GM04503 (cell line): ENCODE measurements around the gene HTR1B.

Source experiments
- DNase-seq: peaks from one replicate; pipeline ENCODE4 v3.0.0-alpha.2; 2012; ENCODE audit warnings: low read depth

Gene HTR1B, protein sequence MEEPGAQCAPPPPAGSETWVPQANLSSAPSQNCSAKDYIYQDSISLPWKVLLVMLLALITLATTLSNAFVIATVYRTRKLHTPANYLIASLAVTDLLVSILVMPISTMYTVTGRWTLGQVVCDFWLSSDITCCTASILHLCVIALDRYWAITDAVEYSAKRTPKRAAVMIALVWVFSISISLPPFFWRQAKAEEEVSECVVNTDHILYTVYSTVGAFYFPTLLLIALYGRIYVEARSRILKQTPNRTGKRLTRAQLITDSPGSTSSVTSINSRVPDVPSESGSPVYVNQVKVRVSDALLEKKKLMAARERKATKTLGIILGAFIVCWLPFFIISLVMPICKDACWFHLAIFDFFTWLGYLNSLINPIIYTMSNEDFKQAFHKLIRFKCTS

GRCh38 chr6:77463308-77463860, at the start of gene HTR1B:
TSS of gene HTR1B (minus strand) at chr6:77463491. CDS start at chr6:77463403, 88 bp downstream.
- no peak for DNase-seq

- DNase-seq: no peak
Measured at GRCh38 chr6:77512554-77512953, 49.3 kb upstream of the HTR1B start.

- no peak for DNase-seq
Measured at GRCh38 chr6:77511860-77512259, 48.6 kb upstream of the HTR1B start.

DNA sequence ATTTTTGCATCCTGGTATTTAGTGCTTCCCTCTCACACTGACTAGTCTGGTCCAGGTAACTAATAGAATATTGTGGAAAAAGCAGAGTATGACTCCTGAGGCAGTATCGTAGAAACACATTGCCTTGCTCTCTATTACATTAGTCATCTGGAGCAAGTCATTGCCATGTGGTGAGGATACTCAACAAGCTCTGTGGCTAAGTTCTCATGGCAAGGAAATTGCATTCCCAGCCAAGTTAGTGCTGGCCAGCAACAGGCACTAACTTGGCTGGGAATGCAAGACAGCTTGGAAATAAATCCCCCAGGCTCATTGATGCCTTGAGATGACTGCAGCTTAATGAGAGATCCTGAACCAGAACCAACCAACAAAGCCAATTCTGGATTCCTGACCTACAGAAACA, 39.7 kb upstream of the HTR1B start:
- peak; percentile 0 for DNase-seq

DNA sequence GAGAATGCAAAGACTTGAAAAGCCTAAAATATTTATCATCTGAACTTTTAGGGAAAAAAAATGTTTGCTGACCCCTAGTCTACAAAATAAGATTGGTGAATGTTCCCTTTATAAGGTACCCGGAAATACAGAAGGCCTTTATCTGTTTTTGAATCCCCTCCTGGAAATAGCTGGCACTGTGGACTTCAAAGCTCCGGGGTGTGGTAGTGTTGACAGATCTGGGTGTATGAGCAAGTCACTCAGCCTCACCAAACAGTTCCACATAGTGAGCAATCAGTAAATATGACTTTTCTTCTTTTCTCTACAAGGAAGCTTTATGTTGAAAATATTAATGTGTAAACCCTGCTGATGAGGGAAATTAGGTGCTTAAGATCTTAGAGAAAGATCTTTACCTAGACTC, 29.2 kb upstream of the HTR1B start:
- no peak for DNase-seq

DNA sequence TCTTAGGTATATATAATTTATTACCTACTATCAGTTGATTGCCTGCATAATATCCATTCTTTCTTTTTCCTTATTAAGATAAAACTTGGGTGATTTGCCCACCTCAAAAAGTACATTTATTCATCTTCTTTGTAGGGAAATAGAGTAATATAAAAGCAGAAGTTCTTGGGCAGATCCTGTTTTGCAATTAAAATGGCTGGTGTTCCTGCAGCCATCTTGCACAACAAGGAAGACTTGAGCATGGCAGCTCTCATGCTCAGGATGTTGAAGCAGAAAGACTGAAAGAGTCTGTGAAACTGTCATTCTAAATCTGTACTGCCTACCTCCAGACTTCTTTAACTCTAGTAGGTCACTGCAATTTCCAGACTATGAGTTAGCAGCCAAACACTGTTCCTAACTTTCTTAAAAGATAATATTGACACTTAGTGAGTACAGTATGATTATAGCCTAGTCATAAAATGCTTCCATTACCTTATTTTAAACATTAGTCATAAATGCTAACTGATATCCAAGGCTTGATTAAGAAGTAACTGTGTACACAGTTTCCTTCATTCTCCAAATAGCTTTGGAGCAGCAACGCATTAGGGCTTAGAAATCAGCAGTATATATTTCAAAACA, 24.6 kb upstream of the HTR1B start:
- no peak for DNase-seq

- DNase-seq: no peak
Measured at GRCh38 chr6:77482981-77483380, 19.7 kb upstream of the HTR1B start.

- DNase-seq: no peak
Measured at GRCh38 chr6:77474973-77475372, 11.7 kb upstream of the HTR1B start.

DNA sequence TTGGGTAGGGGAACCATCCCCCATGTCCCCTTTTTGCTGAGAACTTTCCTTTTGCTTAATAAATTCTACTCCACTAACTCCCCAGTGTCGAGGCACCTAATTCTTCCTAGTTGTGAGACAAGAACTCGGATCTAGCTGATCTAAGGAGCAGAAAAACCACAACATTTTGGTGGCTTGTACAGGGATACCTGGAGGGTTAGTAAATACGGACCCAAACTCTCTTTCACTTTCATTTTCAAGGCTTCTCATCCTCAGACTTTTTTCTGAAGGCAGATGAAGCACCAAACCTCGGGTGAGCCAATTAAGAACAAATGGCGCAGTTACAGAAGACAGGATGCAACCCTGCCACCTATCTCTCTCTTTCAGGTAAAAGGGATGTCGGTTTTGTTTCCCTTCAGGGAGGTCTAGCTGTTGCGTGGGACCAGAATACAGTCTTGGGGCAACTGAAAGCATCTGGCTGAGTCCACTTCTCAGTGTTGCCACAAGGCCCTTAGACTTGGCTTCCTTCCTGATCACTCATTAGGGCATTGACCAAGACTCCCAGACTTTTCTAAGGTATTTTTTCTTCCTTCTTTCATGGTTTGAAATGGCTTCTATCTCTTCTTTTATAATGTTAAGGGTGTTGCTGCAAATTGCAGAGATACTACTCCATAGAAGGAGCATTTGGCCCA, 11.1 kb upstream of the HTR1B start:
- DNase-seq: no peak

GRCh38 chr6:77470983-77471382, 7.7 kb upstream of the HTR1B start:
- no peak for DNase-seq

GRCh38 chr6:77468939-77469338, 5.6 kb upstream of the HTR1B start:
- no peak for DNase-seq

DNA sequence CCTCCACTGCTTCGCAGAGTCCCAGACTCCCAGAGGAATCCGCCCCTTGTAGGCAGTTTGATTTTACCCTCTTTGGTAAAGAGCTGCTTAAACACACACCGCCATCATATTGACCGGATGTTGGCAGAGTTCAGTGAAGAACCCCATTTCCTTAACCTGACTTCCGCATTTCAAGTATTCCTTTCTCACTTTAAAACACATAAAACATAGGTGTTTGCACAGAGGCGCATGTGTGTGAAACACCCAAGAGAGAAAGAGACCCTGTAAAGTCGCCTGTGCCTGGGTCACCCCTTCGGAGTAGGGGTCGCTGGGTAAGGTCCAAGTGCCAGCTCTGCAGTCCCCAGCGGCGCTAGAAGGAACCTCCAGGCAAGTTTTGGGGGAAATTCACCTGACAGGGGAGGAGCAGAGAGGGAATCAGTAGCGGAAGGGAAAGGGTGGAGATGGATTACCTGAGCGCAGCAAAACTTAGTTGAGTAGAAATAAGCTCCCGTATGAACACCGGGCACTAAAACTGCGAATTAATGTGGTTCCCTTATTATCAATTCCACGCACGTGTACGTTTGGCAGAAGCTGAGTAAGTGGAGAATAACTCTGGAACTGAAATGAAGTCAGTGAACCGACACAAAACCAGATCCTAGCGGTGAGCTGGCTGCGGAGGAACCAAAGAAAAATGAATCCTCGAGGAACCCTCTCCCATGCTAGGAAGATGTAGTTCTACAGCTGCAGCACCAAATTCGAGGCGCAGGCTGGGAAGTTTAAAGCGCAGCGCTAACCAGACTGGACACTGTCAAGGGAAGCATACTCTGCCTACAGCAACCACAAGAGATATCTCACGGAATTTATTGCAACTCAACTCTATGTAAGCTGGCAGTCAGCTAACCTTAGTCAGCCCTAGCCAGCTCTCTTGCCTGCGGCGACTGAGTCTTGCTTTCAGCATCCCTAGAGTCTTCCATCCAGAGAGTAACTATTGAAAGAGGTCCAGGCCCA, 3.5 kb upstream of the HTR1B start:
- no peak for DNase-seq

DNA sequence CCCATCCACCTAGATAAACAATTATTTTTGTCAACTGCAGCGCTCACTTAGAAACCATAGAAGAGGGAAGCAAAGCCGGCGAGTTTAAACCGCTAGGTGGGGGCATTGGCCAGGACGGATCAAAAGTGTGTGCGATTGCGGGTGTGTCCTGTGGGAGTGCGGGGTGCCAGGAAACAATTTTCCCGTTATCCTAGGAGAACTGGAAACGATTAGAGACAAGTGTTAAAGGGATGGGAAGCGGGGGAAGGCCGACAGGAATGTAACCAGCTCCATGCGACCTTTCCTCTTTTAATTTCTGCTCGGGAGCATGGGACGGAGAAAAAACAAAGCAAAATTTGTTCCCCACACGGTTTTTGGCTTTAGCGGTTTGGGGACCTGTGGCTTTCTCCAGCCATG, 2.8 kb upstream of the HTR1B start:
- DNase-seq: no peak

DNA sequence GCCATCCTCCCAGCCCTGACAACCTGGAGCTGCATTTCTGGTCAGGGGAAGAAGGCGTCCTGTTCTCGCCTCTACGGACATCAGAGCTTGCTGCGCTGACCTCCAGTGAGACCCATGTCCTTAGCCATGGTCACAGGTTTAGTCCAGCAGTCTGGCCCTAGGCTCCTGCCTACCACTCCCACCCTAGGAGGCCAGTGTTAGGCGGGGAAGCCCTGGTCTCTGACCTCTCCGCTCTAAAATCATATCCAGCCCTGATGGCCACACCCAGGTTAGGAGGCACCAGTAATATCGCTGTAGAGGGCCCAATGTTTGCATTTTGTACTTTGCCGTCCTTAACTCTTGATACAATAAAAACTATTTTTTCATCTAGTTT, 1.2 kb upstream of the HTR1B start:
- DNase-seq: no peak

DNA sequence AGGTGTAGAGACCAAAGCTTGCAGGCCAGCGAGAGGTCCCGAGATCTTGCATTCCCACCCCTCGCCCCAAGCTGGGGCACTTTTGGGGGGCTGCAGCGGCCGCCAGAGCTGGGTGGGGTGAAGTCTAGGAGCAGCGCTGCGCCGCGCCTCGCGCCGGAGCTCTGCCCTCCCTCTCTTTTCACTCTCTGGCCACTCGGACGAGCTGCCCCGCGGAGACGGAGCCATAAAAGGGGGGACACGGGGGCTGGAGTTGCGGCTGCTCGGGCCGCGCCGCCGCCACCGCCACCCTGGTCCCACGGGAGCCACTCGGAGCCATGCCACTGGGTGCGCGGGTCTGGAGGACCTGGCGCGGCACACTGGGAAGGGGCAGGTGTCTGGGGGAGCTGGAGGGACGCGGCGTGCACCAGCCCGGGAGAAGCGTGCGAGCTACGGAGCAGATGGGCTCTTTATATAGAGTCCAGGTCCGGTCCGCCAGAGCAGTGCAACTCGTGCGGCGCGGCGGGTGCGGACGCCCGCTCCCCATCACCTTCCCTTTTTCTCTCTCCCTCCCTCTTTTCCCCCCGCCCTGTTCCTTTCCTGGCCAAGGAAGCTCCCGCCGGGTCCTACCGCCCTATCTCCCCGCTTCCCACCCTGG, 687 bp upstream of the HTR1B start:
- no peak for DNase-seq

- DNase-seq: no peak
Measured at GRCh38 chr6:77462359-77463307, 658 bp downstream of the HTR1B start.

- no peak for DNase-seq
Measured at GRCh38 chr6:77461796-77462195, 1.5 kb downstream of the HTR1B start.

DNA sequence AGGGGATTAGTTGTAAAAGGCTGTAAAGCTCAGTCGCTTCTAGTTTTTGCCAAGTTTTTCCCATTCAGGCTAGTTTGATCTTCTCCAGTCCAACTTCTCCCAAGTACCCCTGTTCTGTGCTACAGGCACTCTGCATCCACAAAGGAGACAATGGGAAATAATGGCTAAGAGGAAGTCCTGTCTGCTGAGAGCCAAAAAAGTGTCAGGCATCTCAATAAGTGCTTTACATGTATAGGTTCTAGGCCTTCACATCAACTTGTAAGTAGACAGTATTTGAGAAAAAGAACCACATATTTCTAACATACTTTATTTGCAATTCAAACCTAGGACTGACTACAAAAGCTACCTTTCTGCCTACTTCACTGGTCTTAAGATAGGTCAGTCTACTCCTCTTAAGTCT, 4.9 kb downstream of the HTR1B start:
- DNase-seq: no peak

- peak; percentile 61 for DNase-seq
Measured at GRCh38 chr6:77457720-77458349, 5.5 kb downstream of the HTR1B start.
